A673 (cell line): ENCODE measurements around the gene TSPOAP1.

ENCODE experiments used
- EZH2 ChIP-seq: fragments of 200-600 bp; sonication (generic); IDR thresholded peaks from 2 replicates; pipeline ENCODE4 v1.6.1; 2017; ENCODE audit warnings: borderline replicate concordance, low read depth, mild to moderate bottlenecking, mixed read lengths, antibody characterized with exemption, low read length; ENCODE audit not compliant: poor library complexity, severe bottlenecking
- TF ChIP-seq, protein P1 (sequence below): fragments of 300-800, 200-600 bp; sonication (generic); conservative IDR thresholded peaks from 2 replicates; pipeline ENCODE4 v1.5.1; 2017; ENCODE audit warnings: low read depth, mild to moderate bottlenecking, antibody characterized with exemption, low read length, moderate library complexity, mixed read lengths

- TF ChIP-seq, protein P1, sequence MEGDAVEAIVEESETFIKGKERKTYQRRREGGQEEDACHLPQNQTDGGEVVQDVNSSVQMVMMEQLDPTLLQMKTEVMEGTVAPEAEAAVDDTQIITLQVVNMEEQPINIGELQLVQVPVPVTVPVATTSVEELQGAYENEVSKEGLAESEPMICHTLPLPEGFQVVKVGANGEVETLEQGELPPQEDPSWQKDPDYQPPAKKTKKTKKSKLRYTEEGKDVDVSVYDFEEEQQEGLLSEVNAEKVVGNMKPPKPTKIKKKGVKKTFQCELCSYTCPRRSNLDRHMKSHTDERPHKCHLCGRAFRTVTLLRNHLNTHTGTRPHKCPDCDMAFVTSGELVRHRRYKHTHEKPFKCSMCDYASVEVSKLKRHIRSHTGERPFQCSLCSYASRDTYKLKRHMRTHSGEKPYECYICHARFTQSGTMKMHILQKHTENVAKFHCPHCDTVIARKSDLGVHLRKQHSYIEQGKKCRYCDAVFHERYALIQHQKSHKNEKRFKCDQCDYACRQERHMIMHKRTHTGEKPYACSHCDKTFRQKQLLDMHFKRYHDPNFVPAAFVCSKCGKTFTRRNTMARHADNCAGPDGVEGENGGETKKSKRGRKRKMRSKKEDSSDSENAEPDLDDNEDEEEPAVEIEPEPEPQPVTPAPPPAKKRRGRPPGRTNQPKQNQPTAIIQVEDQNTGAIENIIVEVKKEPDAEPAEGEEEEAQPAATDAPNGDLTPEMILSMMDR: no peak
- TF ChIP-seq EZH2: no peak
Measured at GRCh38 chr17:58368860-58369213, 40.2 kb upstream of the TSPOAP1 start.
